ENCODE results near the gene AURKA.
"Not testable (repeated sequence)": the region's sequence is repeated elsewhere in the genome, so short reads cannot be mapped to it uniquely, and the experiment has no call there.

AURKA gene

GRCh38 chr20:56353356-56353755, 38.7 kb downstream of the AURKA start:
- DNase-seq, result no peak

GRCh38 chr20:56352345-56353055, 39.5 kb downstream of the AURKA start:
- no peak for DNase-seq

- no peak for DNase-seq
Measured at GRCh38 chr20:56350842-56351241, 41.2 kb downstream of the AURKA start.

DNA sequence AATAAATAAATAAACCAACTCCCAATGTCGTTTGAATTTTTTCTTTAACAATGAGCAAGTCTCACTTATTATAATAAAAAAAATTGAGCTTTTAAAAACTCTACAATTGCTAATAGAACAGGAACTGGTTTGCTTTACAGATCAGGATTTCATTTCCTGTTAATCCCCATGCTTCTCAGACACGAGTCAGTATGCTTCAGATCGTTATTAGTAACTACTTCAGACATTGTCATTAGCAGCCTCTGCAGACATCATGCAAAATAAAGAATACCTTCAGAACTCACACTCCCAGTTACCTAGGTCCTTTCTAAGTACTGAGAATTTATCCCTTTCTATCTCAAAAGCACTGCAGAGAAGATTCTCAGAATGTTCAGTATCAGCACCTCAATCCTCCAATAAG, 43.3 kb downstream of the AURKA start:
- DNase-seq, result no peak

- DNase-seq, result no peak
Measured at GRCh38 chr20:56348305-56348693, 43.7 kb downstream of the AURKA start.

GRCh38 chr20:56347628-56348304, 44.2 kb downstream of the AURKA start:
- no peak for DNase-seq

- no peak for DNase-seq
Measured at GRCh38 chr20:56345911-56346310, 46.1 kb downstream of the AURKA start.

GRCh38 chr20:56343861-56344381, 48.1 kb downstream of the AURKA start:
- peak in 2 of 5 donors; percentile 7 to 25 for DNase-seq

DNA sequence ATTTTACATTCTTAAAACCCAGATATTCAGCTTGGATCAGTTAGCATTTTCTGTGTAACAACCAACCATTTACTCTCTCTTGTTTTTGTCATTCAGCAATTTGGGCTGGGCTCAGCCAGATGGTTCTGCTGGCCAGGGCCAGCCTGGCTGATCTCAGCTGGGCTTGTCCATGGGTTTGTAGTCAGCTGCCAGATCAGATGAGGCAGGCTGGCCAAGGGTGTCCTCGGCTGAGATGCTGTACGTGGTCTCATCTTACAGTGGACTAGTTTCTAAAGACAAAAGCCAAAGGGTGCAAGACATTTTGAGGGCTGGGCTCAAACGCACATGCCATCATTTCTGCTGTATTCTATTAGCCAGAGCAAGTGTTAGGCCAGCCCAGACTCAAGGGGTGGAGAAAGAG, 49.2 kb downstream of the AURKA start:
- no peak for DNase-seq

GRCh38 chr20:56336709-56337108, 55.3 kb downstream of the AURKA start:
- DNase-seq, result not testable (repeated sequence)

- no peak for DNase-seq
Measured at GRCh38 chr20:56328861-56329260, 63.2 kb downstream of the AURKA start.

GRCh38 chr20:56324806-56325205, 67.2 kb downstream of the AURKA start:
- DNase-seq, result no peak

GRCh38 chr20:56323656-56324055, 68.4 kb downstream of the AURKA start:
- DNase-seq, result no peak

DNA sequence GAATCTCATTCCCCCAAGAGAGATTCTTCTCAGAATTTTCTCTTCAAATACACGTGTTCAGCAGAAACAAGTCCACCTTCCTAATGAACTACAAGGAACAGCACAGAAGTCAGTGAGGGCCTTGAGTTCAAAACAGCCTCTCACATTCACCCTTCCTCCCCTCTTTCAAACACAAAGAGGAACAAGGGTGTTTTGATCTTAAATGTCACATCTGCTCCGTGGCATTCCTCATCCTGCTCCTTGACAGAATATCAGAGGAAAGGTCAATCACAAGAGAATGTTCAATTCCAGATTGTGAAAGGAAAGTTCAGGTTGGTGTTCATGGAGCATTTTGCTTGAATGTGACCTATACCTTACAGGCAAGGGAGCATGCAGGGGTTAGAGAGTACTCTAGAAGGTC, 68.8 kb downstream of the AURKA start:
- no peak for DNase-seq

DNA sequence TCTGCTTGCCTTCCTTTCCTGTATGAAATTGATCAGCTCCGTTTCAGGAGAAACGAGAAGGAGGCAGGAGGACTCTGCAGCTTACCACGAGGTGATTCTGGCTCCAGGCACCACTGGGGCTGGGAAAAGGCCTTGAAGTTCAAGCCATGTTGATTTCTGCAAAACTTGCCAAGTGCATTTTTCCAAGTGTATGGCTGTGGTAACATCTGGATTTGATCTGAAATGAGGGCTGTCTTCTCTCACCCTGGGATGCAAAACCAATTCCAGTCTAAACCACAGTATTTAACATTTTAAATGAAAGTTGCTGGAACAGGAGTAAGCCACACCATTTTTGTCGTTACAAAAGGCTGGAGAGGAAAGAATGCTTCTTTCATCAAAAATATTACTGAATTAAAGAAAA, 69.3 kb downstream of the AURKA start:
- no peak for DNase-seq
